K562 (cell line): ENCODE results near the gene EFHD2. TPM values are rescaled to one million over a fixed set of nuclear protein-coding genes. Genes with fewer than 3 reads are reported as not detected.

Source experiments
- ATAC-seq: fragments of 200-7000 bp; cut with Tn5 transposase; 3 replicates; pipeline ENCODE4 v1.9.1; 2020; ENCODE audit warnings: moderate library complexity
- BruUV-seq: library from RNA; stranded (reverse); fragments of 400-500 nt; replicated peaks from 2 replicates; lab custom pipeline; 2021; lab: Mats Ljungman, UMichigan
- CTCF ChIA-PET: fragments of 300-600 bp; formaldehyde crosslinking; extraction: SDS; loops from one replicate; lab custom pipeline; 2021; ENCODE audit warnings: low intra/inter-chr PET ratio; lab: Yijun Ruan, JAX
- POLR2A ChIA-PET: fragments of 300-600, 350-650 bp; sonication (Branson Sonifier 250); formaldehyde crosslinking; extraction: SDS; loops from one replicate; lab custom pipeline; 2021; ENCODE audit warnings: antibody characterized with exemption, inconsistent platforms; lab: Yijun Ruan, JAX
- DNase-seq, 4 experiments: peaks; one replicate each; pipeline versions ENCODE4 v3.0.0 to v3.0.0-alpha.2; 2011 to 2018; ENCODE audit warnings: low spot score in 3 of 4, mixed read lengths in 3 of 4; ENCODE audit errors: extremely low read depth in 1 of 4
- FAIRE-seq: peaks from 2 replicates; lab custom pipeline; 2011; peaks lifted over from hg19 to GRCh38; lab: Jason Lieb, UNC
- H2AFZ ChIP-seq: 2 replicates; pipeline ENCODE4 v1.6.0; 2011; ENCODE audit warnings: low read depth, low read length, control low read depth, inconsistent platforms
- H3K27ac ChIP-seq: fragments of 200-600 bp; 3 replicates; pipeline ENCODE4 v1.8.0; 2011; ENCODE audit warnings: low read depth, mild to moderate bottlenecking, control low read depth, inconsistent platforms, low read length, moderate library complexity, mixed read lengths; ENCODE audit errors: extremely low read depth
- H3K27me3 ChIP-seq, 2 experiments: fragments of 300-600 bp in 1 of 2; 2 replicates in 1 of 2; 3 replicates in 1 of 2; pipeline versions ENCODE4 v1.6.0 to v1.8.0; 2011; ENCODE audit warnings: inconsistent platforms in 2 of 2, low read length in 2 of 2, mild to moderate bottlenecking in 1 of 2, mixed read lengths in 1 of 2, moderate library complexity in 1 of 2; ENCODE audit not compliant: control insufficient read depth in 2 of 2, insufficient read depth in 2 of 2
- H3K36me3 ChIP-seq: fragments of 300-600 bp; 3 replicates; pipeline ENCODE4 v1.8.0; 2011; ENCODE audit warnings: mild to moderate bottlenecking, low read length, inconsistent platforms; ENCODE audit not compliant: control insufficient read depth, insufficient read depth
- H3K4me1 ChIP-seq, 2 experiments: fragments of 200-600 bp in 1 of 2; replicated peaks in 1 of 2; 2 replicates in 1 of 2; 3 replicates in 1 of 2; pipeline versions ENCODE4 v1.5.1 to v1.8.0; 2011; ENCODE audit warnings: inconsistent platforms in 2 of 2, low read length in 2 of 2, mild to moderate bottlenecking in 1 of 2, mixed read lengths in 1 of 2, moderate library complexity in 1 of 2; ENCODE audit not compliant: control insufficient read depth in 2 of 2, insufficient read depth in 2 of 2
- H3K4me2 ChIP-seq: 2 replicates; pipeline ENCODE4 v1.6.1; 2011; ENCODE audit warnings: low read length, control low read depth, inconsistent platforms, mixed read lengths; ENCODE audit not compliant: insufficient read depth
- H3K4me3 ChIP-seq: fragments of 200-600 bp; sonication (generic), shearing (Covaris generic); 2 replicates; pipeline ENCODE4 v1.5.1; 2016; ENCODE audit warnings: control low read depth, inconsistent platforms
- H3K79me2 ChIP-seq: fragments of 200-600 bp; 3 replicates; pipeline ENCODE4 v1.8.0; 2011; ENCODE audit warnings: low read length, inconsistent platforms; ENCODE audit not compliant: control insufficient read depth, insufficient read depth
- H3K9ac ChIP-seq, 2 experiments: 2 replicates each; pipeline versions ENCODE4 v1.6.0 to v1.6.1; 2011; ENCODE audit warnings: low read depth in 2 of 2, low read length in 2 of 2, control low read depth in 1 of 2, inconsistent platforms in 1 of 2, mild to moderate bottlenecking in 1 of 2, mixed read lengths in 1 of 2; ENCODE audit not compliant: insufficient read depth in 1 of 2
- H3K9me1 ChIP-seq: one replicate; pipeline ENCODE4 v1.6.0; 2011; ENCODE audit warnings: inconsistent platforms, mild to moderate bottlenecking, low read length, moderate library complexity; ENCODE audit not compliant: control insufficient read depth, insufficient read depth
- H3K9me3 ChIP-seq: replicated peaks from 2 replicates; pipeline ENCODE4 v1.5.1; 2011; ENCODE audit warnings: low read depth, low read length, inconsistent platforms; ENCODE audit not compliant: control insufficient read depth, insufficient read depth
- H4K20me1 ChIP-seq: replicated peaks from 2 replicates; pipeline ENCODE4 v1.6.1; 2011; ENCODE audit warnings: low read length, inconsistent platforms, mixed read lengths; ENCODE audit not compliant: control insufficient read depth, insufficient read depth
- PCBP2 ChIP-seq: fragments of 200-400 bp; formaldehyde crosslinking; IDR thresholded peaks from 2 replicates; pipeline ENCODE4 v1.6.1; 2018; ENCODE audit warnings: low read length, low read depth, mild to moderate bottlenecking, moderate library complexity; ENCODE audit not compliant: poor library complexity, severe bottlenecking
- RAD21 ChIP-seq, 2 experiments: fragments of 250-450 bp in 1 of 2; fragments of 450-650 bp in 1 of 2; sonication (Bioruptor Pico) in 1 of 2; formaldehyde crosslinking in 1 of 2; IDR thresholded peaks in 1 of 2; conservative IDR thresholded peaks in 1 of 2; 2 replicates each; pipeline versions ENCODE4 v1.4.0 to v1.8.0; 2020 to 2022; ENCODE audit warnings: mild to moderate bottlenecking in 2 of 2, moderate library complexity in 1 of 2
- ZC3H11A ChIP-seq: IDR thresholded peaks from 2 replicates; pipeline ENCODE4 v1.6.1; 2012; ENCODE audit warnings: low read depth, low read length, improper control_type of control experiment
- ZNF165 ChIP-seq: fragments of 250-450 bp; sonication (Bioruptor Pico); IDR thresholded peaks from 2 replicates; pipeline ENCODE4 v1.4.0; 2020; ENCODE audit warnings: borderline replicate concordance
- ZNF707 ChIP-seq: fragments of 250-450 bp; sonication (Bioruptor Pico); conservative IDR thresholded peaks from 2 replicates; pipeline ENCODE4 v1.8.0; 2022; ENCODE audit warnings: inconsistent platforms, mild to moderate bottlenecking, moderate library complexity
- WGBS: fragments of 100-300 bp; shearing (Covaris generic); methylation state at CpG from one replicate; pipeline ENCODE4 v1.1.6; 2016; ENCODE audit warnings: low coverage, mixed read lengths; ENCODE audit not compliant: insufficient coverage; ENCODE audit errors: missing lambda C conversion rate; 5-methylcytosine and 5-hydroxymethylcytosine counted together
- in situ Hi-C: fragments of 300-500 bp; cut with MboI; formaldehyde crosslinking; loops from 4 replicates; pipeline ENCODE4 v1.15.0; 2018; ENCODE audit warnings: inconsistent platforms, mixed read lengths
- intact Hi-C: fragments of 100-400 bp; cut with micrococcal nuclease; formaldehyde crosslinking; loops from 2 replicates; pipeline ENCODE4 v1.14.2; 2022
- polyA plus RNA-seq, 8 experiments: library from polyadenylated mRNA; depleted of rRNA in 4 of 8; stranded (reverse) in 5 of 8; unstranded in 3 of 8; fragments of >200 nt; fragmentation: Nextera tagmentation in 2 of 8; fragmentation: Illumina TruSeq in 1 of 8; extraction: Ambion mirVana in 2 of 8; extraction: Trizol in 1 of 8; gene quantifications; 2 replicates each; pipeline versions ENCODE4 v1.2.1 to v1.2.3, GENCODE V29; 2011 to 2014; ENCODE audit warnings: inconsistent platforms in 1 of 8, missing spikeins in 1 of 8
- total RNA-seq, 7 experiments: library from RNA; depleted of rRNA in 6 of 7; stranded (reverse); fragments of >200 nt in 6 of 7; fragmentation: Illumina TruSeq in 2 of 7; extraction: Trizol in 2 of 7; gene quantifications; 2 replicates each; pipeline versions ENCODE4 v1.2.1 to v1.2.3, GENCODE V29; 2011 to 2021; ENCODE audit warnings: low replicate concordance in 1 of 7
- TF ChIP-seq, protein P1 (sequence below): sonication (generic); formaldehyde crosslinking; IDR thresholded peaks from 2 replicates; pipeline ENCODE4 v1.8.1; 2023; ENCODE audit warnings: missing genetic modification reagents, mild to moderate bottlenecking, borderline replicate concordance
- TF ChIP-seq, protein P2 (sequence below): sonication (generic); formaldehyde crosslinking; IDR thresholded peaks from 2 replicates; pipeline ENCODE4 v1.9.0; 2022; ENCODE audit warnings: mild to moderate bottlenecking, missing genetic modification reagents

Gene EFHD2
- total and polyA plus RNA-seq, 9 of the 15 experiments (the other 6 are each of a cell fraction or from before 2014, with no cell fraction given) = 1.7 to 73.5 (median 25.2) TPM

GRCh38 chr1:15442119-15442518, 32.4 kb downstream of the EFHD2 start:
- ATAC-seq (no peak), DNase-seq (no peak), FAIRE-seq (no peak)
- H3K27ac ChIP-seq = no peak overlapping the region
- in situ Hi-C loops (no loop called here), intact Hi-C loops (no loop called here)
- TF ChIP-seq, protein P1, sequence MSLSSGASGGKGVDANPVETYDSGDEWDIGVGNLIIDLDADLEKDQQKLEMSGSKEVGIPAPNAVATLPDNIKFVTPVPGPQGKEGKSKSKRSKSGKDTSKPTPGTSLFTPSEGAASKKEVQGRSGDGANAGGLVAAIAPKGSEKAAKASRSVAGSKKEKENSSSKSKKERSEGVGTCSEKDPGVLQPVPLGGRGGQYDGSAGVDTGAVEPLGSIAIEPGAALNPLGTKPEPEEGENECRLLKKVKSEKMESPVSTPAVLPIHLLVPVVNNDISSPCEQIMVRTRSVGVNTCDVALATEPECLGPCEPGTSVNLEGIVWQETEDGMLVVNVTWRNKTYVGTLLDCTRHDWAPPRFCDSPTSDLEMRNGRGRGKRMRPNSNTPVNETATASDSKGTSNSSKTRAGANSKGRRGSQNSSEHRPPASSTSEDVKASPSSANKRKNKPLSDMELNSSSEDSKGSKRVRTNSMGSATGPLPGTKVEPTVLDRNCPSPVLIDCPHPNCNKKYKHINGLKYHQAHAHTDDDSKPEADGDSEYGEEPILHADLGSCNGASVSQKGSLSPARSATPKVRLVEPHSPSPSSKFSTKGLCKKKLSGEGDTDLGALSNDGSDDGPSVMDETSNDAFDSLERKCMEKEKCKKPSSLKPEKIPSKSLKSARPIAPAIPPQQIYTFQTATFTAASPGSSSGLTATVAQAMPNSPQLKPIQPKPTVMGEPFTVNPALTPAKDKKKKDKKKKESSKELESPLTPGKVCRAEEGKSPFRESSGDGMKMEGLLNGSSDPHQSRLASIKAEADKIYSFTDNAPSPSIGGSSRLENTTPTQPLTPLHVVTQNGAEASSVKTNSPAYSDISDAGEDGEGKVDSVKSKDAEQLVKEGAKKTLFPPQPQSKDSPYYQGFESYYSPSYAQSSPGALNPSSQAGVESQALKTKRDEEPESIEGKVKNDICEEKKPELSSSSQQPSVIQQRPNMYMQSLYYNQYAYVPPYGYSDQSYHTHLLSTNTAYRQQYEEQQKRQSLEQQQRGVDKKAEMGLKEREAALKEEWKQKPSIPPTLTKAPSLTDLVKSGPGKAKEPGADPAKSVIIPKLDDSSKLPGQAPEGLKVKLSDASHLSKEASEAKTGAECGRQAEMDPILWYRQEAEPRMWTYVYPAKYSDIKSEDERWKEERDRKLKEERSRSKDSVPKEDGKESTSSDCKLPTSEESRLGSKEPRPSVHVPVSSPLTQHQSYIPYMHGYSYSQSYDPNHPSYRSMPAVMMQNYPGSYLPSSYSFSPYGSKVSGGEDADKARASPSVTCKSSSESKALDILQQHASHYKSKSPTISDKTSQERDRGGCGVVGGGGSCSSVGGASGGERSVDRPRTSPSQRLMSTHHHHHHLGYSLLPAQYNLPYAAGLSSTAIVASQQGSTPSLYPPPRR (CRISPR knock-in tag) = no peak
- TF ChIP-seq, protein P2, sequence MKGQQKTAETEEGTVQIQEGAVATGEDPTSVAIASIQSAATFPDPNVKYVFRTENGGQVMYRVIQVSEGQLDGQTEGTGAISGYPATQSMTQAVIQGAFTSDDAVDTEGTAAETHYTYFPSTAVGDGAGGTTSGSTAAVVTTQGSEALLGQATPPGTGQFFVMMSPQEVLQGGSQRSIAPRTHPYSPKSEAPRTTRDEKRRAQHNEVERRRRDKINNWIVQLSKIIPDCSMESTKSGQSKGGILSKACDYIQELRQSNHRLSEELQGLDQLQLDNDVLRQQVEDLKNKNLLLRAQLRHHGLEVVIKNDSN (CRISPR knock-in tag) = no peak
- no peak for TF ChIP-seq ZC3H11A
- TF ChIP-seq PCBP2 = no peak
- no peak for TF ChIP-seq RAD21 (CRISPR knock-in tag; conservative IDR thresholded peaks at IDR 0.05 in 1 of 2, IDR thresholded peaks at IDR 0.05 in 1 of 2)
- no peak for TF ChIP-seq ZNF707 (CRISPR knock-in tag)
- TF ChIP-seq ZNF165 (CRISPR knock-in tag) = no peak
- no peaks in the 10 kb centered on the region for H3K79me2 ChIP-seq
- POLR2A ChIA-PET = interaction anchor here (1.2 kb wide), 1 partner anchor 14 kb away, joined by 6 read pairs; no protein-coding TSS in a partner anchor
- no peak overlapping the region; a peak in 1 of 4 replicates for H3K9ac ChIP-seq
- CTCF ChIA-PET = no interaction called here
- 54% methylated on average over 8 of the region's 8 CpGs for WGBS
- no peak overlapping the region for H3K4me3 ChIP-seq
- peaks cover 7 to 19% of the 10 kb centered on the region in 2 experiments; a peak in 4 of 5 replicates for H3K4me1 ChIP-seq
- no peaks in the 10 kb centered on the region for H3K27me3 ChIP-seq
- no peaks in the 10 kb centered on the region for H4K20me1 ChIP-seq
- H3K36me3 ChIP-seq = no peaks in the 10 kb centered on the region
- no peaks in the 10 kb centered on the region for H3K9me3 ChIP-seq
- no peak overlapping the region for H3K4me2 ChIP-seq
- H2AFZ ChIP-seq = no peak overlapping the region
- H3K9me1 ChIP-seq = no peaks in the 10 kb centered on the region
- BruUV-seq = no TSS peak
